GOT3 (cell line): ENCODE results near the gene DPH2.

Experiments
- DNase-seq: peaks from one replicate; lab custom pipeline; 2025; ENCODE audit warnings: mixed read lengths; lab: John Stamatoyannopoulos, UW

The DPH2 gene

GRCh38 chr1:43983253-43983899 is 13.6 kb downstream of the DPH2 start:
- no peak for DNase-seq

- DNase-seq: no peak
Measured at GRCh38 chr1:43984855-43985254, 15.0 kb downstream of the DPH2 start.

- DNase-seq: no peak
Measured at GRCh38 chr1:43985984-43986595, 16.3 kb downstream of the DPH2 start.

GRCh38 chr1:43986712-43987111 is 16.9 kb downstream of the DPH2 start:
- no peak for DNase-seq

- DNase-seq: no peak
Measured at GRCh38 chr1:43987159-43987902, 17.5 kb downstream of the DPH2 start.

- DNase-seq: no peak
Measured at GRCh38 chr1:43990271-43991199, 20.7 kb downstream of the DPH2 start.

- DNase-seq: no peak
Measured at GRCh38 chr1:43991200-43991475, 21.3 kb downstream of the DPH2 start.

GRCh38 chr1:43991476-43992231 is 21.8 kb downstream of the DPH2 start, which contains the start of gene CCDC24:
CCDC24 (plus strand) TSS chr1:43991599; CDS start chr1:43991879, 280 bp downstream.
- DNase-seq: peak; percentile 61

- DNase-seq: no peak
Measured at GRCh38 chr1:43992232-43992995, 22.6 kb downstream of the DPH2 start.

- no peak for DNase-seq
Measured at GRCh38 chr1:43993206-43993914, 23.6 kb downstream of the DPH2 start.

- DNase-seq: no peak
Measured at GRCh38 chr1:43994071-43994470, 24.3 kb downstream of the DPH2 start.

GRCh38 chr1:43994794-43995790 is 25.3 kb downstream of the DPH2 start:
- DNase-seq: no peak

- no peak for DNase-seq
Measured at GRCh38 chr1:43995984-43996732, 26.3 kb downstream of the DPH2 start.

- no peak for DNase-seq
Measured at GRCh38 chr1:43996733-43997115, 26.9 kb downstream of the DPH2 start.

GRCh38 chr1:43997295-43997999 is 27.6 kb downstream of the DPH2 start:
- DNase-seq: no peak

- DNase-seq: no peak
Measured at GRCh38 chr1:43998000-43998378, 28.2 kb downstream of the DPH2 start.

GRCh38 chr1:43999455-43999854 is 29.6 kb downstream of the DPH2 start:
- no peak for DNase-seq
